K562 (cell line): ENCODE results near the gene MAZ. TPM values are rescaled to one million over a fixed set of nuclear protein-coding genes. Genes with fewer than 3 reads are reported as not detected.

Experiments
- ARID2 ChIP-seq: fragments of 450-650 bp; IDR thresholded peaks from 2 replicates; pipeline ENCODE4 v1.6.1; 2017; ENCODE audit warnings: antibody characterized with exemption, mild to moderate bottlenecking
- CBX2 ChIP-seq: fragments of 200-600 bp; sonication (generic); IDR thresholded peaks from one replicate; pipeline ENCODE4 v1.6.1; 2012; ENCODE audit warnings: mild to moderate bottlenecking, low read length, inconsistent platforms; ENCODE audit not compliant: insufficient read depth, poor library complexity, severe bottlenecking
- CCAR2 ChIP-seq: fragments of 200-400 bp; formaldehyde crosslinking; IDR thresholded peaks from 2 replicates; pipeline ENCODE4 v1.6.1; 2017; ENCODE audit warnings: mild to moderate bottlenecking, low read depth, low read length
- FIP1L1 ChIP-seq: fragments of 200-400 bp; formaldehyde crosslinking; IDR thresholded peaks from 2 replicates; pipeline ENCODE4 v1.6.1; 2018; ENCODE audit warnings: mild to moderate bottlenecking, low read depth, low read length; ENCODE audit not compliant: poor library complexity, severe bottlenecking
- GTF2A2 ChIP-seq: IDR thresholded peaks from 2 replicates; pipeline ENCODE4 v1.6.1; 2016; ENCODE audit warnings: mild to moderate bottlenecking, missing genetic modification characterization, missing compliant biosample characterization
- HOMEZ ChIP-seq: fragments of 250-450 bp; sonication (Bioruptor Pico); IDR thresholded peaks from 2 replicates; pipeline ENCODE4 v1.4.0; 2020; ENCODE audit warnings: mild to moderate bottlenecking, moderate library complexity
- JUN ChIP-seq, 2 experiments: sonication (generic) in 1 of 2; formaldehyde crosslinking in 1 of 2; IDR thresholded peaks; 2 replicates each; pipeline versions ENCODE4 v1.6.1 to v1.8.0; 2012 to 2022; ENCODE audit warnings: borderline replicate concordance in 2 of 2, mild to moderate bottlenecking in 2 of 2, improper control_type of control experiment in 1 of 2, low read depth in 1 of 2, low read length in 1 of 2, missing genetic modification reagents in 1 of 2
- JUND ChIP-seq, 2 experiments: IDR thresholded peaks; 2 replicates in 1 of 2; 3 replicates in 1 of 2; pipeline ENCODE4 v1.6.1; 2011; ENCODE audit warnings: borderline replicate concordance in 2 of 2, low read depth in 2 of 2, low read length in 2 of 2, improper control_type of control experiment in 1 of 2, missing biosample characterization in 1 of 2, missing genetic modification characterization in 1 of 2, missing genetic modification reagents in 1 of 2
- KLF6 ChIP-seq: fragments of 250-450 bp; sonication (Bioruptor Pico); IDR thresholded peaks from 2 replicates; pipeline ENCODE4 v1.4.0; 2020; ENCODE audit warnings: mild to moderate bottlenecking, moderate library complexity, borderline replicate concordance
- MAX ChIP-seq: sonication (generic); formaldehyde crosslinking; IDR thresholded peaks from 2 replicates; pipeline ENCODE4 v1.9.0; 2022; ENCODE audit warnings: mild to moderate bottlenecking, missing genetic modification reagents
- NFIX ChIP-seq: fragments of 250-450 bp; sonication (Bioruptor Pico); IDR thresholded peaks from 2 replicates; pipeline ENCODE4 v1.4.0; 2020; ENCODE audit warnings: low read depth, mild to moderate bottlenecking, moderate library complexity
- POLR2H ChIP-seq: IDR thresholded peaks from 2 replicates; pipeline ENCODE4 v1.6.1; 2016; ENCODE audit warnings: missing genetic modification characterization, low read depth, mild to moderate bottlenecking, control low read depth, missing compliant biosample characterization, moderate library complexity
- POLR3A ChIP-seq: IDR thresholded peaks from 2 replicates; pipeline ENCODE4 v1.6.1; 2011; ENCODE audit warnings: borderline replicate concordance, mild to moderate bottlenecking, moderate library complexity; ENCODE audit not compliant: insufficient read length, insufficient read depth; ENCODE audit errors: extremely low read depth
- PRDM10 ChIP-seq: fragments of 450-650 bp; IDR thresholded peaks from 2 replicates; pipeline ENCODE4 v1.6.1; 2018; ENCODE audit not compliant: partially characterized antibody
- TCFL5 ChIP-seq: fragments of 250-450 bp; sonication (Bioruptor Pico); conservative IDR thresholded peaks from 2 replicates; pipeline ENCODE4 v1.6.1; 2021; ENCODE audit warnings: mild to moderate bottlenecking, moderate library complexity, matching md5 sums
- TSC22D4 ChIP-seq: fragments of 450-650 bp; IDR thresholded peaks from 2 replicates; pipeline ENCODE4 v1.6.1; 2016; ENCODE audit warnings: missing genetic modification characterization, missing biosample characterization, control low read depth
- ZNF140 ChIP-seq: fragments of 250-450 bp; sonication (Bioruptor Pico); IDR thresholded peaks from 2 replicates; pipeline ENCODE4 v1.8.0; 2021; ENCODE audit warnings: moderate library complexity, mild to moderate bottlenecking, inconsistent platforms
- ZNF583 ChIP-seq: fragments of 250-450 bp; sonication (Bioruptor Pico); IDR thresholded peaks from 2 replicates; pipeline ENCODE4 v1.4.0; 2020
- ZNF717 ChIP-seq: fragments of 250-450 bp; sonication (Bioruptor Pico); IDR thresholded peaks from 2 replicates; pipeline ENCODE4 v1.5.0; 2021
- polyA plus RNA-seq, 8 experiments: library from polyadenylated mRNA; depleted of rRNA in 4 of 8; stranded (reverse) in 5 of 8; unstranded in 3 of 8; fragments of >200 nt; fragmentation: Nextera tagmentation in 2 of 8; fragmentation: Illumina TruSeq in 1 of 8; extraction: Ambion mirVana in 2 of 8; extraction: Trizol in 1 of 8; gene quantifications; 2 replicates each; pipeline versions ENCODE4 v1.2.1 to v1.2.3, GENCODE V29; 2011 to 2014; ENCODE audit warnings: inconsistent platforms in 1 of 8, missing spikeins in 1 of 8
- total RNA-seq, 7 experiments: library from RNA; depleted of rRNA in 6 of 7; stranded (reverse); fragments of >200 nt in 6 of 7; fragmentation: Illumina TruSeq in 2 of 7; extraction: Trizol in 2 of 7; gene quantifications; 2 replicates each; pipeline versions ENCODE4 v1.2.1 to v1.2.3, GENCODE V29; 2011 to 2021; ENCODE audit warnings: low replicate concordance in 1 of 7

MAZ gene
- total and polyA plus RNA-seq, 9 of the 15 experiments (the other 6 are each of a cell fraction or from before 2014, with no cell fraction given) = 45.4 to 532 (median 250) TPM

- TF ChIP-seq ZNF140 (CRISPR knock-in tag) = no peak
- 0 out of 2 replicates have a peak, but pooled peaks have one; percentile 1 for TF ChIP-seq JUND (IDR thresholded peaks at IDR 0.05; ENCODE audit: borderline replicate concordance, low read depth, low read length)
- peak; percentile 43; the same call in 1 of the 3 replicates for TF ChIP-seq JUND (tag; IDR thresholded peaks at IDR 0.05; ENCODE audit: borderline replicate concordance, low read depth, low read length)
- no peak for TF ChIP-seq ARID2
- no peak for TF ChIP-seq ZNF583
- TF ChIP-seq CCAR2 = no peak
- no peak; the same call in 1 of the 2 replicates for TF ChIP-seq HOMEZ
- no peak for TF ChIP-seq NFIX (CRISPR knock-in tag)
- TF ChIP-seq JUN (IDR thresholded peaks at IDR 0.05; ENCODE audit: borderline replicate concordance, low read depth, low read length) = peak; percentile 34; the same call in 1 of the 2 replicates
- no peak; the same call in 1 of the 2 replicates for TF ChIP-seq JUN (CRISPR knock-in tag; IDR thresholded peaks at IDR 0.05; ENCODE audit: borderline replicate concordance)
- TF ChIP-seq CBX2 = no peak
- peak; percentile 60; the same call in 1 of the 2 replicates for TF ChIP-seq POLR2H (tag)
- TF ChIP-seq KLF6 (CRISPR knock-in tag) = no peak
- TF ChIP-seq MAX (CRISPR knock-in tag) = peak; percentile 99
- no peak for TF ChIP-seq TCFL5 (CRISPR knock-in tag)
- peak; percentile 42 for TF ChIP-seq PRDM10
- no peak for TF ChIP-seq ZNF717 (CRISPR knock-in tag)
- no peak for TF ChIP-seq GTF2A2 (tag)
- no peak for TF ChIP-seq POLR3A
- TF ChIP-seq FIP1L1 = peak; percentile 74
- no peak for TF ChIP-seq TSC22D4 (tag)
Measured at GRCh38 chr16:29807426-29808218, 1.3 kb downstream of the MAZ start (continued).
